ENCODE data around the gene UBQLN4. TPM values are rescaled to one million over a fixed set of nuclear protein-coding genes. Genes with fewer than 3 reads are reported as not detected.

Gene UBQLN4
- total and polyA plus RNA-seq, 9 of the 15 experiments (the other 6 are each of a cell fraction or from before 2014, with no cell fraction given): 13.5 to 65.5 (median 37.0) TPM

- Histone ChIP-seq H3K36me3 (ENCODE audit: control insufficient read depth, insufficient read depth, low read length) (no peaks in the 10 kb centered on the region), H3K27me3 (ENCODE audit: control insufficient read depth in 2 of 2, insufficient read depth in 2 of 2, low read length in 2 of 2) (no peaks in the 10 kb centered on the region), H3K9me3 (replicated peaks; ENCODE audit: control insufficient read depth, insufficient read depth, low read depth, low read length) (no peaks in the 10 kb centered on the region), H3K79me2 (ENCODE audit: control insufficient read depth, insufficient read depth, low read length) (peaks cover 15% of the 10 kb centered on the region), H3K27ac (ENCODE audit: extremely low read depth, low read depth, low read length) (no peak overlapping the region), H3K4me1 (replicated peaks in 1 of 2; ENCODE audit: control insufficient read depth in 2 of 2, insufficient read depth in 2 of 2, low read length in 2 of 2) (peaks cover 13 to 30% of the 10 kb centered on the region in 2 experiments), H3K9me1 (ENCODE audit: control insufficient read depth, insufficient read depth, low read length) (no peaks in the 10 kb centered on the region), H4K20me1 (replicated peaks; ENCODE audit: control insufficient read depth, insufficient read depth, low read length) (no peaks in the 10 kb centered on the region), H3K9ac (ENCODE audit: insufficient read depth in 1 of 2, low read depth in 2 of 2, low read length in 2 of 2) (no peak overlapping the region; a peak in 1 of 4 replicates), H2AFZ (ENCODE audit: low read depth, low read length) (no peak overlapping the region), H3K4me3 (no peak overlapping the region), H3K4me2 (ENCODE audit: insufficient read depth, low read length) (no peak overlapping the region)
- peak; percentile 37 for FAIRE-seq
- ChIA-PET CTCF (ENCODE audit: low intra/inter-chr PET ratio) (no interaction called here), POLR2A (interaction anchor here (0.8 to 0.9 kb wide), 2 partner anchors 8 to 23 kb away, joined by 3 to 4 read pairs; no protein-coding TSS in a partner anchor)
- intact Hi-C loops (cut with micrococcal nuclease) (loop anchor here (10.0 kb wide), 1 partner anchor 281 kb away; the partner anchor contains the start of gene RHBG), in situ Hi-C loops (cut with MboI) (no loop called here)
- BruUV-seq (replicated peaks): TSS peak; percentile 72
- no peak for DNase-seq (ENCODE audit: extremely low read depth in 1 of 4, low spot score in 3 of 4)
- no peak for ATAC-seq
- 40% methylated on average over 7 of the region's 7 CpGs for WGBS (ENCODE audit: insufficient coverage, low coverage, missing lambda C conversion rate)
- no peak for TF ChIP-seq BRCA1 (IDR thresholded peaks at IDR 0.05)
- no peak for TF ChIP-seq BRCA1 (CRISPR knock-in tag; IDR thresholded peaks at IDR 0.05)
- TF ChIP-seq ZNF696 (CRISPR knock-in tag; conservative IDR thresholded peaks at IDR 0.05): no peak
- TF ChIP-seq SPI1 (IDR thresholded peaks at IDR 0.05; ENCODE audit: borderline replicate concordance, low read depth, low read length): peak; percentile 77; the same call in 1 of the 2 replicates
- TF ChIP-seq ZNF318 (IDR thresholded peaks at IDR 0.05; ENCODE audit: borderline replicate concordance in 1 of 2, low read depth in 1 of 2): no peak
- no peak for TF ChIP-seq THAP12 (CRISPR knock-in tag; IDR thresholded peaks at IDR 0.05)
- TF ChIP-seq OTX1 (CRISPR knock-in tag; IDR thresholded peaks at IDR 0.05): no peak
- TF ChIP-seq ADNP (tag; IDR thresholded peaks at IDR 0.05): peak; percentile 63; the same call in 1 of the 2 replicates
- no peak for TF ChIP-seq SREBF1 (IDR thresholded peaks at IDR 0.05; ENCODE audit: borderline replicate concordance, low read depth, low read length)
- TF ChIP-seq CEBPB (tag; IDR thresholded peaks at IDR 0.05): no peak
Measured at GRCh38 chr1:156083800-156084790, 30.5 kb upstream of the UBQLN4 start.
